Astrocyte of the spinal cord (primary cell): ENCODE results near the gene S100A13.

Experiments
- DNase-seq: peaks from one replicate; pipeline ENCODE4 v3.0.0; 2011; ENCODE audit warnings: low read depth, low spot score
- H3K4me3 ChIP-seq: 2 replicates; pipeline ENCODE4 v1.5.1; 2011; ENCODE audit warnings: low read depth, mild to moderate bottlenecking, low read length, moderate library complexity
- in situ Hi-C: cut with HindIII; loops from 2 replicates; pipeline ENCODE4 v1.10.0; 2017; ENCODE audit warnings: low sequenced_read_pairs
- TF ChIP-seq, protein P1 (sequence below): IDR thresholded peaks from 2 replicates; pipeline ENCODE4 v1.5.1; 2012; ENCODE audit warnings: low read depth, mild to moderate bottlenecking, low read length, inconsistent platforms

The S100A13 gene

DNA sequence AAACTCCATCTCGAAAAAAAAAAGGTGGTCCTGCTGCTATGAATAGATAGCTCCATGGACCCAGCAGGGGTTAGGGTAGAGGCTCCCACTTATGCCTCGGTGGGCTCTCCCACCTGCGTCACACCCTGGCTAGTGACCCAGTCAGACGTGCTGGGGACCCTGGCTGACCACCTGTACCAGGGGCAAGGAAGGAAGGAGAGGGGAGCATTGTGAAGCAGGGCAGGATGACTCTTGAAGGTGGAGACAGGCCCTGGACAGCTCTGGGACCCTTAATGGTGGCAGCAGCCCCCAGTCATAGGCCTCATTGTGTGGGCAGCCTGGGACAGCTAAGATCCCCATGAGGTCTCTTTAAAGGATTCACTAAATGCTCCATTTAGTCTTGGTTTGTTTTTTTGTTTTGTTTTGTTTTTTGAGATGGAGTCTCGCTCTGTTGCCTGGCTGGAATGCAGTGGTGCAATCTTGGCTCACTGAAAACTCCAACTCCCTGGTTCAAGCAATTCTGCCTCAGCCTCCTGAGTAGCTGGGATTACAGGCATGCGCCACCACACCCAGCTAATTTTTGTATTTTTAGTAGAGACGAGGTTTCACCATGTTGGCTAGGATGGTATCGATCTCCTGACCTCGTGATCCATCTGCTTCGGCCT is 20.8 kb upstream of the S100A13 start:
- no peak for DNase-seq
- TF ChIP-seq, protein P1, sequence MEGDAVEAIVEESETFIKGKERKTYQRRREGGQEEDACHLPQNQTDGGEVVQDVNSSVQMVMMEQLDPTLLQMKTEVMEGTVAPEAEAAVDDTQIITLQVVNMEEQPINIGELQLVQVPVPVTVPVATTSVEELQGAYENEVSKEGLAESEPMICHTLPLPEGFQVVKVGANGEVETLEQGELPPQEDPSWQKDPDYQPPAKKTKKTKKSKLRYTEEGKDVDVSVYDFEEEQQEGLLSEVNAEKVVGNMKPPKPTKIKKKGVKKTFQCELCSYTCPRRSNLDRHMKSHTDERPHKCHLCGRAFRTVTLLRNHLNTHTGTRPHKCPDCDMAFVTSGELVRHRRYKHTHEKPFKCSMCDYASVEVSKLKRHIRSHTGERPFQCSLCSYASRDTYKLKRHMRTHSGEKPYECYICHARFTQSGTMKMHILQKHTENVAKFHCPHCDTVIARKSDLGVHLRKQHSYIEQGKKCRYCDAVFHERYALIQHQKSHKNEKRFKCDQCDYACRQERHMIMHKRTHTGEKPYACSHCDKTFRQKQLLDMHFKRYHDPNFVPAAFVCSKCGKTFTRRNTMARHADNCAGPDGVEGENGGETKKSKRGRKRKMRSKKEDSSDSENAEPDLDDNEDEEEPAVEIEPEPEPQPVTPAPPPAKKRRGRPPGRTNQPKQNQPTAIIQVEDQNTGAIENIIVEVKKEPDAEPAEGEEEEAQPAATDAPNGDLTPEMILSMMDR = no peak
- H3K4me3 ChIP-seq = no peak overlapping the region
- in situ Hi-C loops = no loop called here

DNA sequence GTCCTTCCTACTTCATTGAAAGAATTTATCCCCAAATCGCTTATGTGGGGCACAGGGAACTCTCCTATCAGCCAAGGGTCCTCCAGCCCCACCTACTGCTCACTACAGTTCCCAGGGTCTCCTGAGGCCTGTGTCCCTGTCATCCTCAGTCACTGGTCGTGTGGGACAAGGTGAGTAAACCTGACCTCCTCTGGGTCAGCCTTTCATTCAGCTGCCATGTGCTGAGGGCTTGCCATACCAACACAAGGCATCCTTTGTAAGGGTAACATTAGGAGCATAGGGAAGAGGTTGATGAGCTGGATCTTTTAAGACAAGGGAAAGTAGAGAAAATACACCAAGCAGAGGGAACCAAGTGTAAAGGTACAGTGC is 20.0 kb upstream of the S100A13 start:
- in situ Hi-C loops = no loop called here
- DNase-seq = no peak
- no peak overlapping the region for H3K4me3 ChIP-seq

DNA sequence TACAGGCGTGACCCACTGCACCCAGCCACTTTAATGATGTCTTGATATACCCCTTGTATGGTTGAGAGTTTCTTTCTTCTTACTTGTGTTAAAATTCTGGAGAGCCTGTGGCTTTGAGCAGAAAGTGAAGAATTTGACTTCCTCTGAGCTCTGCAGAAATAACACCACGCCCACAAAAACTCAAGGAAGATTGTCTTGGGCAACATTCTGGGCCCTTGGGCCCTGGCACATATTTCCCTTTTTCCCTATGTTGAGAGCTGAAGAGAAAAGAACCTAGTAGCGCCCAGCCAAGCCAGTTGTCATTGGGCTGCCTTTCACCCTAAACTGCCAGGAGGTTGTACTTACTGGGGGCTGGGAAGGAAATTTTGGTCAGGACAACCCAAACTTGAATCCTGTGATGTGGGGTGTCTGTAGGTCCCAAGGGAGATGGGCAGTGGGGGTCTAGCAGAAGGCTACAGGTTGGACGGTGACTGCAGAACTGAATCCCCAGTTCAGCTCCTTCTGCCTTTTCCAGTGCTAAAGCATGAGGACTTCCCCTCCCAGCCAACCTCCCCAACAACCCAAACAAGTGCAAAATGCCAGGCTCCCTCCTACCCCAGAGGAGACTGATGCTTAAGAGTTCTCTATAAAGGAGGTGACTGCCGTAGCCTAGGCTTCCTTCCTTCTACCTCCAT is 19.5 kb upstream of the S100A13 start:
- no peak for DNase-seq
- in situ Hi-C loops = no loop called here
- no peak overlapping the region for H3K4me3 ChIP-seq
- TF ChIP-seq, protein P1 = no peak

More for the DNA sequence above, 20.0 kb upstream of the S100A13 start:
- TF ChIP-seq, protein P1 = no peak

DNA sequence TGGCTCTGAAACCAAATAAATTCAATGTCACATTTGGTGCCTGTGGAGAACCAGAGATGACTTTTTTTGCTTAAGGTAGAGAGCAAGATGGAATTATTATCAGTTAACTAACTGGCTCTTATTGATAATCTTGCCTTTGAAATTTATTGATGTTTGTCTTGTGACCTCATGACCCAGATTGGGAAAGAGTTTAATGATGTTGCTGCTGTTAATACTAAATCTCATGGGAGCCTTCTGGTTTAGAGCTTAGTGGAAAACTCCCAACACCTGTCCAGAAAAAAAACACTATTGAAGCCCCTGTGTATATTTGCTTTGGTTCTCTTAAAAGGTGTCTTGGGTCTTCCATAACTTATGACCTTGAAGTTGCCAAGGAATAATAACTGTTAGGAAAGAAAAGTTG is 16.5 kb upstream of the S100A13 start:
- no peak for DNase-seq
- TF ChIP-seq, protein P1 = no peak
- in situ Hi-C loops = no loop called here
- no peak overlapping the region for H3K4me3 ChIP-seq

DNA sequence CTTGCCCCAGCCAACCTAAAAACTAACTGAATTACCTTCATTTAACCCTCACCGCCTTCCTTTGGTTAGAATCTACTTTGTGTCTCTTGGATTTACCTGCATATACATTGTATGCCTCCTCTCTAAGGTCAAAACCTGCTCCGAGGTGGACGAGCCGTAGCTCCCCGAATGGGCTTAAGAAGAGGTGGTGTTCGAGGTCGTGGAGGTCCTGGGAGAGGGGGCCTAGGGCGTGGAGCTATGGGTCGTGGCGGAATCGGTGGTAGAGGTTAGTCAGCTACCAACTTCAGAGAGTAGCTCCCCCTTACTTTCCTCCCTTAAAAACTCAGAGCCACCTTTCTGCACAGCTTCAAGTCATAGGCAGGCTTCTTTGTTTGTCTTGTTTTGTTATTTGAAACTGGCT is 15.8 kb upstream of the S100A13 start:
- in situ Hi-C loops = no loop called here
- H3K4me3 ChIP-seq = no peak overlapping the region
- DNase-seq = no peak
- TF ChIP-seq, protein P1 = no peak

DNA sequence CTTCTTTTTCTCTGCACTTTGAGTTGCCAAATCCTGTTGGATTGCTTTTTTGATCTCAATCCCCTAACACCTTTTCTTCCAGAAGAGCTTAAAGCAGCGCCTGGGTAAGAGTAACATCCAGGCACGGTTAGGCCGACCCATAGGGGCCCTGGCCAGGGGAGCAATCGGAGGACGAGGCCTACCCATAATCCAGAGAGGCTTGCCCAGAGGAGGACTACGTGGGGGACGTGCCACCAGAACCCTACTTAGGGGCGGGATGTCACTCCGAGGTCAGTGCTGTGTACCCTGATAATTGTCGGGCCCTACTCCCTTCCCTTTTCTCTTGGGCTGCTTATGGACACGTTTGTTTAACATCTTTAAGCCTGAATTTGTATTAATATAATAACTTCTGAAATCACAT is 14.9 kb upstream of the S100A13 start:
- no peak for DNase-seq
- in situ Hi-C loops = no loop called here
- TF ChIP-seq, protein P1 = no peak
- no peak overlapping the region for H3K4me3 ChIP-seq
